ENCODE measurements around the gene HDGF. TPM values are rescaled to one million over a fixed set of nuclear protein-coding genes. Genes with fewer than 3 reads are reported as not detected.

Gene HDGF
- total and polyA plus RNA-seq, 9 of the 15 experiments (the other 6 are each of a cell fraction or from before 2014, with no cell fraction given) = 38.8 to 601 (median 400) TPM

DNA sequence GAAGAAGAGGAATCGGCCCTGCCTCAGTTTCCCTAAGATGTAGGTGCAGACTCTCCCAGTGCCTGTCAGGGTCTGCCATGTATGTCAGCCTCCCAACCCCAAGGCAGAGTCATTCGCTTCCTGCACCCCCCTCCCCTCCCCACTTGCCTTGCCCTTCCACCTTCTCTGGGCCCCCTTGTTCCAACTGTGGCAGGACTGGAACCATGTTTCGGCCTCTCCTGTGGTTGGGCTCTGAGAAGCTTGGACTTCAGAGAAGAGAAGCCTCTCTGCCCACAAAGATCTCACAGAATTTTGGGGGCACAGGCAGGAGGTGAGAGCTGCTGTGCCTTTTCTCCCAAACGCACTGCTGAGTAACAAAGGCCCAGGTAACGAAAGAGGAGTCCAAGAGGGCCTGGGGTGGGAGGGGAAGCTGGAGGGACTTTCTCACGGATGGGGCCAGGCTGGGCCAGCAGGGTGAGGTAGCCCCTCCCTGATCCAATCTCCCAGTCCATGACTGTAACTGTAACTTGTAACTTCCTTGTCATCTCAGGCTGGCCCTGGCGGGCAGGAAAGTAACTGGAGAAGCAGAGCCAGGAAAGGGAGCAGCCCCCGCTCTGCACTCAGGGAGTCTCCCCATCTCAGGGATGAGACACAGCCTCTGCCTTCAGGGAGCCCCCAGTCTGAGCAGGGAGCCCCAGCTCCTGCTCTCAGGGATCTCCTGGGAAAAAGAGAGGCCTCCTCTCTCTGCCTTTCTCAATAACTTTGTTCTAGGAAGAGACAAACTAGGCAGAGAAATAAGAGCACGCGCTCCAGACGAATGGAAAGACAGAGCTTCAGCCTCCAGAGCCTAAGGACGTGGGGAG is 57.4 kb downstream of the HDGF start (continued):
- TF ChIP-seq HNRNPL (IDR thresholded peaks at IDR 0.05; ENCODE audit: low read depth, low read length) = no peak
- TF ChIP-seq, protein P1, sequence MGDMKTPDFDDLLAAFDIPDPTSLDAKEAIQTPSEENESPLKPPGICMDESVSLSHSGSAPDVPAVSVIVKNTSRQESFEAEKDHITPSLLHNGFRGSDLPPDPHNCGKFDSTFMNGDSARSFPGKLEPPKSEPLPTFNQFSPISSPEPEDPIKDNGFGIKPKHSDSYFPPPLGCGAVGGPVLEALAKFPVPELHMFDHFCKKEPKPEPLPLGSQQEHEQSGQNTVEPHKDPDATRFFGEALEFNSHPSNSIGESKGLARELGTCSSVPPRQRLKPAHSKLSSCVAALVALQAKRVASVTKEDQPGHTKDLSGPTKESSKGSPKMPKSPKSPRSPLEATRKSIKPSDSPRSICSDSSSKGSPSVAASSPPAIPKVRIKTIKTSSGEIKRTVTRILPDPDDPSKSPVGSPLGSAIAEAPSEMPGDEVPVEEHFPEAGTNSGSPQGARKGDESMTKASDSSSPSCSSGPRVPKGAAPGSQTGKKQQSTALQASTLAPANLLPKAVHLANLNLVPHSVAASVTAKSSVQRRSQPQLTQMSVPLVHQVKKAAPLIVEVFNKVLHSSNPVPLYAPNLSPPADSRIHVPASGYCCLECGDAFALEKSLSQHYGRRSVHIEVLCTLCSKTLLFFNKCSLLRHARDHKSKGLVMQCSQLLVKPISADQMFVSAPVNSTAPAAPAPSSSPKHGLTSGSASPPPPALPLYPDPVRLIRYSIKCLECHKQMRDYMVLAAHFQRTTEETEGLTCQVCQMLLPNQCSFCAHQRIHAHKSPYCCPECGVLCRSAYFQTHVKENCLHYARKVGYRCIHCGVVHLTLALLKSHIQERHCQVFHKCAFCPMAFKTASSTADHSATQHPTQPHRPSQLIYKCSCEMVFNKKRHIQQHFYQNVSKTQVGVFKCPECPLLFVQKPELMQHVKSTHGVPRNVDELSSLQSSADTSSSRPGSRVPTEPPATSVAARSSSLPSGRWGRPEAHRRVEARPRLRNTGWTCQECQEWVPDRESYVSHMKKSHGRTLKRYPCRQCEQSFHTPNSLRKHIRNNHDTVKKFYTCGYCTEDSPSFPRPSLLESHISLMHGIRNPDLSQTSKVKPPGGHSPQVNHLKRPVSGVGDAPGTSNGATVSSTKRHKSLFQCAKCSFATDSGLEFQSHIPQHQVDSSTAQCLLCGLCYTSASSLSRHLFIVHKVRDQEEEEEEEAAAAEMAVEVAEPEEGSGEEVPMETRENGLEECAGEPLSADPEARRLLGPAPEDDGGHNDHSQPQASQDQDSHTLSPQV (IDR thresholded peaks at IDR 0.05) = peak; percentile 98
- TF ChIP-seq NFYB (IDR thresholded peaks at IDR 0.05; ENCODE audit: extremely low read depth, insufficient read length) = no peak
- no peak for TF ChIP-seq CBX2 (IDR thresholded peaks at IDR 0.05; ENCODE audit: insufficient read depth, low read length, poor library complexity, severe bottlenecking)
- no peak; the same call in 1 of the 2 replicates for TF ChIP-seq CEBPG (CRISPR knock-in tag; IDR thresholded peaks at IDR 0.05)
- TF ChIP-seq CEBPG (tag; conservative IDR thresholded peaks at IDR 0.05 in 1 of 2, IDR thresholded peaks at IDR 0.05 in 1 of 2) = no peak
- TF ChIP-seq ESRRA (IDR thresholded peaks at IDR 0.05; ENCODE audit: borderline replicate concordance, low read depth) = peak; percentile 2; the same call in 1 of the 2 replicates
- no peak for TF ChIP-seq SMAD1 (IDR thresholded peaks at IDR 0.05; ENCODE audit: low read depth, low read length, partially characterized antibody)
- no peak for TF ChIP-seq ZNF436 (CRISPR knock-in tag; IDR thresholded peaks at IDR 0.05)
- TF ChIP-seq, protein P2, sequence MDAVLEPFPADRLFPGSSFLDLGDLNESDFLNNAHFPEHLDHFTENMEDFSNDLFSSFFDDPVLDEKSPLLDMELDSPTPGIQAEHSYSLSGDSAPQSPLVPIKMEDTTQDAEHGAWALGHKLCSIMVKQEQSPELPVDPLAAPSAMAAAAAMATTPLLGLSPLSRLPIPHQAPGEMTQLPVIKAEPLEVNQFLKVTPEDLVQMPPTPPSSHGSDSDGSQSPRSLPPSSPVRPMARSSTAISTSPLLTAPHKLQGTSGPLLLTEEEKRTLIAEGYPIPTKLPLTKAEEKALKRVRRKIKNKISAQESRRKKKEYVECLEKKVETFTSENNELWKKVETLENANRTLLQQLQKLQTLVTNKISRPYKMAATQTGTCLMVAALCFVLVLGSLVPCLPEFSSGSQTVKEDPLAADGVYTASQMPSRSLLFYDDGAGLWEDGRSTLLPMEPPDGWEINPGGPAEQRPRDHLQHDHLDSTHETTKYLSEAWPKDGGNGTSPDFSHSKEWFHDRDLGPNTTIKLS (IDR thresholded peaks at IDR 0.05; ENCODE audit: borderline replicate concordance, low read depth) = peak; percentile 34; the same call in 1 of the 2 replicates
- no peak for TF ChIP-seq MCM3 (IDR thresholded peaks at IDR 0.05)
- TF ChIP-seq NCOR1 (IDR thresholded peaks at IDR 0.05) = no peak
- no peak for TF ChIP-seq TAL1 (IDR thresholded peaks at IDR 0.05)
- no peak; the same call in 1 of the 2 replicates for TF ChIP-seq ZKSCAN3 (CRISPR knock-in tag; IDR thresholded peaks at IDR 0.05)
- TF ChIP-seq GATAD2B (IDR thresholded peaks at IDR 0.05; ENCODE audit: borderline replicate concordance) = no peak
- TF ChIP-seq FOXA3 (CRISPR knock-in tag; conservative IDR thresholded peaks at IDR 0.05 in 1 of 2, IDR thresholded peaks at IDR 0.05 in 1 of 2) = no peak
- TF ChIP-seq MAFK (IDR thresholded peaks at IDR 0.05; ENCODE audit: low read length) = no peak; the same call in 1 of the 2 replicates
- TF ChIP-seq PRPF4 (IDR thresholded peaks at IDR 0.05; ENCODE audit: insufficient read depth, low read depth, low read length, poor library complexity, severe bottlenecking) = no peak
- TF ChIP-seq, protein P3, sequence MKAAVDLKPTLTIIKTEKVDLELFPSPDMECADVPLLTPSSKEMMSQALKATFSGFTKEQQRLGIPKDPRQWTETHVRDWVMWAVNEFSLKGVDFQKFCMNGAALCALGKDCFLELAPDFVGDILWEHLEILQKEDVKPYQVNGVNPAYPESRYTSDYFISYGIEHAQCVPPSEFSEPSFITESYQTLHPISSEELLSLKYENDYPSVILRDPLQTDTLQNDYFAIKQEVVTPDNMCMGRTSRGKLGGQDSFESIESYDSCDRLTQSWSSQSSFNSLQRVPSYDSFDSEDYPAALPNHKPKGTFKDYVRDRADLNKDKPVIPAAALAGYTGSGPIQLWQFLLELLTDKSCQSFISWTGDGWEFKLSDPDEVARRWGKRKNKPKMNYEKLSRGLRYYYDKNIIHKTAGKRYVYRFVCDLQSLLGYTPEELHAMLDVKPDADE (conservative IDR thresholded peaks at IDR 0.05; ENCODE audit: control insufficient read depth, low read depth, low read length) = no peak
- TF ChIP-seq GABPA (tag; conservative IDR thresholded peaks at IDR 0.05; ENCODE audit: low read depth) = peak; percentile 30; the same call in 1 of the 2 replicates
- TF ChIP-seq ZNF583 (CRISPR knock-in tag; IDR thresholded peaks at IDR 0.05) = peak; percentile 87

Measured in K562 (cell line).